Epithelial cell of proximal tubule (primary cell): ENCODE measurements around the gene ZNF507. TPM values are rescaled to one million over a fixed set of nuclear protein-coding genes. Genes with fewer than 3 reads are reported as not detected.
"Not testable (repeated sequence)": the region's sequence is repeated elsewhere in the genome, so short reads cannot be mapped to it uniquely, and the experiment has no call there.

Experiments used
- DNase-seq: peaks from one replicate; pipeline ENCODE4 v3.0.0-alpha.2; 2011; ENCODE audit warnings: low read depth
- H3K4me3 ChIP-seq: 2 replicates; pipeline ENCODE4 v1.5.1; 2011; ENCODE audit warnings: low read depth, mild to moderate bottlenecking, low read length
- total RNA-seq: library from RNA; depleted of rRNA; stranded (reverse); fragments of >200 nt; gene quantifications from 2 replicates; pipeline ENCODE4 v1.2.3, GENCODE V29; 2015
- TF ChIP-seq, protein P1 (sequence below): conservative IDR thresholded peaks from 2 replicates; pipeline ENCODE4 v1.5.1; 2012; ENCODE audit warnings: low read depth, mild to moderate bottlenecking, low read length

ZNF507 gene
- total RNA-seq, 1 donor from 2014 or later: 7.6 TPM

DNA sequence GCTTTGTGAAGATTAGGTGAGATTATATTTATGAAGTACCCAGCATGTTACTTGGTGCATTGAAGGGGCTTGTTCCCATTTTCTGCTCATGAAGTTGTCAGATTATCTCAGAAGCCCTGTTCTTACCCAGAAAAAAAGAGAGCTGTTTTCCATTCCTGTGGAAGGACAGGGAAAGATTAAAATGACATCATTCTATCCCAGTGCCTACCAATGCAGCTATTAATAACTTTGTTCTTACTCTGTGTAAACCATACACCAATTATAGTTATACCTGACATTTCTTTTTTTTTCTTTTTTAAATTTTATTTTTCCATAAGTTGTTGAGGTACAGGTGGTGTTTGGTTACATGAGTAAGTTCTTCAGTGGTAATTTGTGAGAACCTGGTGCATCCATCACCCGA is 18.6 kb downstream of the ZNF507 start:
- H3K4me3 ChIP-seq: no peak overlapping the region
- TF ChIP-seq, protein P1, sequence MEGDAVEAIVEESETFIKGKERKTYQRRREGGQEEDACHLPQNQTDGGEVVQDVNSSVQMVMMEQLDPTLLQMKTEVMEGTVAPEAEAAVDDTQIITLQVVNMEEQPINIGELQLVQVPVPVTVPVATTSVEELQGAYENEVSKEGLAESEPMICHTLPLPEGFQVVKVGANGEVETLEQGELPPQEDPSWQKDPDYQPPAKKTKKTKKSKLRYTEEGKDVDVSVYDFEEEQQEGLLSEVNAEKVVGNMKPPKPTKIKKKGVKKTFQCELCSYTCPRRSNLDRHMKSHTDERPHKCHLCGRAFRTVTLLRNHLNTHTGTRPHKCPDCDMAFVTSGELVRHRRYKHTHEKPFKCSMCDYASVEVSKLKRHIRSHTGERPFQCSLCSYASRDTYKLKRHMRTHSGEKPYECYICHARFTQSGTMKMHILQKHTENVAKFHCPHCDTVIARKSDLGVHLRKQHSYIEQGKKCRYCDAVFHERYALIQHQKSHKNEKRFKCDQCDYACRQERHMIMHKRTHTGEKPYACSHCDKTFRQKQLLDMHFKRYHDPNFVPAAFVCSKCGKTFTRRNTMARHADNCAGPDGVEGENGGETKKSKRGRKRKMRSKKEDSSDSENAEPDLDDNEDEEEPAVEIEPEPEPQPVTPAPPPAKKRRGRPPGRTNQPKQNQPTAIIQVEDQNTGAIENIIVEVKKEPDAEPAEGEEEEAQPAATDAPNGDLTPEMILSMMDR: no peak
- DNase-seq: no peak

DNA sequence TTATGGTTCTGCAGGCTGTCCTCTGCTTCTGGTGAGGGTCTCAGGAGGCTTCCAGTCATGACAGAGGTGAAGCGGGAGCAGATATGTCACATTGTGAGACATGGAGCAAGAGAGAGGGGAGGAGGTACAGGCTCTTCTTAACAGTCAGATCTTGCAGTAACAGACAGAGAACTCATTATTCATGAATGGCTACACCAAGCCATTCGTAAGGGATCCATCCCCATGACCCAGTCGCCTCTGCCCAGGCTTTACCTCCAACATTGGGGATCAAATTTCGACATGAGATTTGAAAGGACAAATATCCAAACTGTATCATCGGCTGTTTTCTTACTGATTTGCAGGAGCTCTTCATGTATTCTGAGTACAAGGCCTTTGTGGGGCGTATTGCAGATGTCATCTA is 21.7 kb downstream of the ZNF507 start:
- H3K4me3 ChIP-seq: no peak overlapping the region
- TF ChIP-seq, protein P1: no peak
- no peak for DNase-seq

DNA sequence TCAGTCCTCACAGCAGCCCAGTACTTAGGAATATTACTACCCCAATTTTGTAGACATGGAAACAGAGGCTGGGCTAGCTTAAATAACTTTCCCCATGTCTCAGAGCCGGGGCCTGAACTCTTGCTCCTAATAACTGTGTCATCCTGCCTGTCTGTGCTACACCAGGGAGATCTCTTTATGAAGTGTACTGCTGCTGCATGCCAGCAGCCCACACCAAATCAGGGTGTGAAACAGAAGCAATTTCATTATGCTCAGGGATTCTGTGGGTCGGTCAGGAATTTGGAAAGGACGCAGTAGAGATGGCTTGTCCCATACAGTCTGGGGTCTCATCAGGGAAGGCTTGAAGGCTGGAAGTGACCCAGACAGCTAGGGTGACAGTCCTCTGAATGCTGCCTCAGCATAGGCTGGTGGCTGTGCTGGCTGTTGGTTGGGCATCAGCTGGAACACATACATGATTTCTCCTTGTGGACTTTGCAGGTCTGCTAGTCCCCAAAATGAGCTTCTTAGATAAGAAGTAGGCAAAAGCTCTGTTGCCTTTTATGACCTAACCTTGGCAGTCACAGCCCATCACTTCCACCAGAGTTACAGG is 22.6 kb downstream of the ZNF507 start:
- TF ChIP-seq, protein P1: no peak
- DNase-seq: no peak

DNA sequence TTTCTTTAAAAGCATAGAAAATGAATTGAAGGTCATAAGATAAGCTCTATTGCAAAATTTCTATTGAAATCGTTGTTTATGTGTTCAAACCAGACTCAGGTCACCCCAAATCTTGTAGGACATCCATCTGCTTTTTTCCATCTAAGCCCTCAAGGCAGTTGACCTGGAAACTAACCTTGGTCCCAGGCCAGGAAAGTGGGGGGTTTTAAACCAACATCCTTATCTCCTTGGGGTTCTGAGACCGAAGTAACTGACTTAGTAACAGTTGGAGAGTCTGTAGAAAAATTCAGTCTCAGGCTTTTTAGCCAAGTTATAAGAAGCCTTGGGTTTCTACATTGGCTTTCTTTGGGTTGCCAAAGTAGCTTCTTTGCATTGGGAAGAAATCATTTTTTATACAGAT is 23.4 kb downstream of the ZNF507 start:
- no peak overlapping the region for H3K4me3 ChIP-seq
- TF ChIP-seq, protein P1: no peak
- no peak for DNase-seq

More for the DNA sequence above, 22.6 kb downstream of the ZNF507 start:
- H3K4me3 ChIP-seq: no peak overlapping the region

DNA sequence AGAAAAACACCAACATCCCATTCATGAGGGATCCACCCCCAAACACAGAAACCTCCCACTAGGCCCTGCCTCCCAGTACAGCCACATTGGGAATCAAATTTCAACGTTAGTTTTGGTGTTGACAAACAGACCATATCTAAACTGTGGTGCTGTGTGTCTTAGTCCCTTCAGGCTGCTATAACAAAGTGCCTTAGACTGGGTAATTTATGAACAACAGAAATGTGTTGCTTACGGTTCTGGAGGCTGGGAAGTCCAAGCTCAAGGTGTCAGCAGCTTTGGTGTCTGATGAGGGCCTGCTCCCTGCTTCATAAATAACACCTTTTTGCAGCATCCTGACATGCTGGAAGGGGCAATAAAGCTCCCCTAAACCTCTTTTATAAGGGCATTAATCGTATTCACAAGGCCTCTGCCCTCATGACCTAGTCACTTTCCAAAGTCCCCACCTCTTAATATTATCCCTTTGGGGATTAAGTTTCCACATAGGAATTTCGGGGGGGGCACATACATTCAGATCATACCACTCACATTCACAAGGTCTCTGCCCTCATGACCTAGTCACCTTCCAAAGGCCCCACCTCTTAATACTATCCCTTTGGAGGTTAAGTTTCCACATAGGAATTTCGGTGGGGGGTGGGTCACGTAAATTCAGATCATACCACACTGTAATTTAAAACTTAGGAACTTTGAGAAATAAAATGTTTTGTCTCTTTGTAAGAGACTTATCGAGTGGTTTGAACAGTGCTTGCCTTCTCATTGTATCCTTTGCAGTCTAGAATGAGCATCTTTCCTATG is 27.5 kb downstream of the ZNF507 start:
- TF ChIP-seq, protein P1: no peak
- H3K4me3 ChIP-seq: no peak overlapping the region
- no peak for DNase-seq

DNA sequence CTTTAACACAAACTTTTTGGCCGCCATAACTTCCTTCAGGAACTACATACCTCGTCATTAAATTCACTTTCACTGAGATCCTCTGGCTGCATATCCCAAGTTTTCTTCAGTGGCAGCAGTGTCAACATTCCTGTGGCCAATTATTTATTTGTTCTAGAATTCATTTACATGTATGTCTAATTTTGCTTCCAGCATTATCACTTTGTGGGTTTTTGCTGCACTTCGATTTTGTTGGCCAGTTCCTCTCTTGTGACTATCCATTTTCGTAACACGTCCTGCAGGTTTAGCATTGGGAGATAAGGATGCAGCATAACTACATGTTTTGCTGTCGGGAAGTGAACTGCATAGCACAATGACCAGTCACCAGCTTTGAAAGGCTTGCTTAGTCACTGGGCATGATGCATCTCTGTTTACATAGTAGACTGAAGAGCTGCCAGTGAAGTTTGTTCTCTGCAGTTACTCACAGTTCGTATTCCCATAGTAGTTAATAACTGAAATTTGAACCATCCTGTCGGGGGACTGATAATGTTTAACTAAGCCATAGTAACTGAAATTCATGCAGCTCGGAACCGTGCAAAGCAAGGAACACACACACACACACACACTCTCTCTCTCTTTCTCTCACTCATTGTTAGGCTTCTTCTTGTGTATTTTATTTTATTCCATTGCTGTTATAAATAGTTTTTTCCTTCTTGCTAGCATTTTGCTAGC is 28.3 kb downstream of the ZNF507 start:
- TF ChIP-seq, protein P1: no peak
- H3K4me3 ChIP-seq: no peak overlapping the region
- peak; percentile 100 for DNase-seq

DNA sequence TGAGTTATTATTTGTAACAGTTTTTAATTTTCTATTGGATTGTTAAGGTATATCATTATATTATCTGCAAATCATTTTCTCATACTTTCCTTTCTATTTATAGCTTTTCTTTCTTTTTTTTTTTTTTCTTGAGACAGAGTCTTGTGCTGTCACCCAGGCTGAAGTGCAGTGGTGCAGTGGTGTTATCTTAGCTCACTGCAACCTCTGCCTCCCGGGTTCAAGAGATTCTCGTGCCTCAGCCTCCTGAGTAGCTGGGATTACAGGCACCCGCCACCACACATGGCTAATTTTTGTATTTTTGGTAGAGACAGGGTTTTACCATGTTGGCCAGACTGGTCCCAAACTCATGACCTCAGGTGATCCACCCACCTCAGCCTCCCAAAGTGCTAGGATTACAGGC is 29.0 kb downstream of the ZNF507 start:
- H3K4me3 ChIP-seq, DNase-seq: not testable (repeated sequence)
